GM23338 (cell line): Measurements from ENCODE around the gene MBNL1.
"Not testable (repeated sequence)": the region's sequence is repeated elsewhere in the genome, so short reads cannot be mapped to it uniquely, and the experiment has no call there.

Source experiments
- JUNB ChIP-seq: IDR thresholded peaks from one replicate; pipeline ENCODE4 v1.6.1; 2016; ENCODE audit warnings: antibody characterized with exemption; ENCODE audit not compliant: unreplicated experiment
- TF ChIP-seq, protein P1 (sequence below), 2 experiments: fragments of 200-600 bp in 1 of 2; sonication (generic) in 1 of 2; conservative IDR thresholded peaks; 2 replicates each; pipeline versions ENCODE4 v1.5.1 to v1.6.1; 2016 to 2017; ENCODE audit warnings: antibody characterized with exemption in 2 of 2, low read depth in 2 of 2, mild to moderate bottlenecking in 2 of 2, moderate library complexity in 1 of 2

DNA sequence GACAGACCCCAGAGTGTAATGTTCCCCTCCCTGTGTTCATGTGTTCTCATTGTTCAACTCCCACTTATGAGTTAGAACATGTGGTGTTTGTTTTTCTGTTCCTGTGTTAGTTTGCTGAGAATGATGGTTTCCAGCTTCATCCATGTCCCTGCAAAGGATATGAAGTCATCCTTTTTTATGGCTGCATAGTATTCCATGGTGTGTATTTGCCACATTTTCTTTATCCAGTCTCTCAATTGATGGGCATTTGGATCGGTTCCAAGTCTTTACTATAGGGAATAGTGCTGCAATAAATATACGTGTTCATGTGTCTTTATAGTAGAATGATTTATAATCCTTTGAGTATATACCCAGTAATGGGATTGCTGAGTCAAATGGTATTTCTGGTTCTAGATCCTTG is 98.5 kb downstream of the MBNL1 start:
- TF ChIP-seq, protein P1, sequence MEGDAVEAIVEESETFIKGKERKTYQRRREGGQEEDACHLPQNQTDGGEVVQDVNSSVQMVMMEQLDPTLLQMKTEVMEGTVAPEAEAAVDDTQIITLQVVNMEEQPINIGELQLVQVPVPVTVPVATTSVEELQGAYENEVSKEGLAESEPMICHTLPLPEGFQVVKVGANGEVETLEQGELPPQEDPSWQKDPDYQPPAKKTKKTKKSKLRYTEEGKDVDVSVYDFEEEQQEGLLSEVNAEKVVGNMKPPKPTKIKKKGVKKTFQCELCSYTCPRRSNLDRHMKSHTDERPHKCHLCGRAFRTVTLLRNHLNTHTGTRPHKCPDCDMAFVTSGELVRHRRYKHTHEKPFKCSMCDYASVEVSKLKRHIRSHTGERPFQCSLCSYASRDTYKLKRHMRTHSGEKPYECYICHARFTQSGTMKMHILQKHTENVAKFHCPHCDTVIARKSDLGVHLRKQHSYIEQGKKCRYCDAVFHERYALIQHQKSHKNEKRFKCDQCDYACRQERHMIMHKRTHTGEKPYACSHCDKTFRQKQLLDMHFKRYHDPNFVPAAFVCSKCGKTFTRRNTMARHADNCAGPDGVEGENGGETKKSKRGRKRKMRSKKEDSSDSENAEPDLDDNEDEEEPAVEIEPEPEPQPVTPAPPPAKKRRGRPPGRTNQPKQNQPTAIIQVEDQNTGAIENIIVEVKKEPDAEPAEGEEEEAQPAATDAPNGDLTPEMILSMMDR (conservative IDR thresholded peaks at IDR 0.05; ENCODE audit: low read depth in 2 of 2) = not testable (repeated sequence)
- not testable (repeated sequence) for TF ChIP-seq JUNB
